K562 (cell line): Measurements from ENCODE around the gene BTN3A1. TPM values are rescaled to one million over a fixed set of nuclear protein-coding genes. Genes with fewer than 3 reads are reported as not detected.

Experiments used
- BRD9 ChIP-seq: fragments of 450-650 bp; IDR thresholded peaks from 2 replicates; pipeline ENCODE4 v1.6.1; 2018; ENCODE audit warnings: low read depth; ENCODE audit not compliant: partially characterized antibody
- BRF1 ChIP-seq: IDR thresholded peaks from 3 replicates; pipeline ENCODE4 v1.6.1; 2011; ENCODE audit warnings: borderline replicate concordance, mild to moderate bottlenecking; ENCODE audit not compliant: insufficient read length; ENCODE audit errors: extremely low read depth
- CTBP1 ChIP-seq: fragments of 450-650 bp; IDR thresholded peaks from 2 replicates; pipeline ENCODE4 v1.6.1; 2016; ENCODE audit warnings: borderline replicate concordance
- MLLT1 ChIP-seq, 2 experiments: fragments of 450-650 bp; IDR thresholded peaks; 2 replicates each; pipeline ENCODE4 v1.6.1; 2016
- NR0B1 ChIP-seq: fragments of 450-650 bp; IDR thresholded peaks from one replicate; pipeline ENCODE4 v1.6.1; 2018; ENCODE audit warnings: mild to moderate bottlenecking, moderate library complexity; ENCODE audit not compliant: partially characterized antibody
- RFX1 ChIP-seq: fragments of 450-650 bp; IDR thresholded peaks from 2 replicates; pipeline ENCODE4 v1.6.1; 2016; ENCODE audit warnings: mild to moderate bottlenecking, moderate library complexity
- SAFB2 ChIP-seq: fragments of 200-400 bp; formaldehyde crosslinking; IDR thresholded peaks from 2 replicates; pipeline ENCODE4 v1.6.1; 2018; ENCODE audit warnings: borderline replicate concordance, low read length, low read depth, moderate library complexity; ENCODE audit not compliant: severe bottlenecking
- ZNF644 ChIP-seq: fragments of 200-800 bp; sonication (Bioruptor generic); IDR thresholded peaks from 2 replicates; pipeline ENCODE4 v1.6.1; 2016; ENCODE audit warnings: low read depth, missing genetic modification characterization, missing compliant biosample characterization
- polyA plus RNA-seq, 8 experiments: library from polyadenylated mRNA; depleted of rRNA in 4 of 8; stranded (reverse) in 5 of 8; unstranded in 3 of 8; fragments of >200 nt; fragmentation: Nextera tagmentation in 2 of 8; fragmentation: Illumina TruSeq in 1 of 8; extraction: Ambion mirVana in 2 of 8; extraction: Trizol in 1 of 8; gene quantifications; 2 replicates each; pipeline versions ENCODE4 v1.2.1 to v1.2.3, GENCODE V29; 2011 to 2014; ENCODE audit warnings: inconsistent platforms in 1 of 8, missing spikeins in 1 of 8
- total RNA-seq, 7 experiments: library from RNA; depleted of rRNA in 6 of 7; stranded (reverse); fragments of >200 nt in 6 of 7; fragmentation: Illumina TruSeq in 2 of 7; extraction: Trizol in 2 of 7; gene quantifications; 2 replicates each; pipeline versions ENCODE4 v1.2.1 to v1.2.3, GENCODE V29; 2011 to 2021; ENCODE audit warnings: low replicate concordance in 1 of 7
- TF ChIP-seq, protein P1 (sequence below): fragments of 450-650 bp; formaldehyde crosslinking; conservative IDR thresholded peaks from 2 replicates; pipeline ENCODE4 v1.4.0; 2022; ENCODE audit warnings: mild to moderate bottlenecking, missing genetic modification characterization
- TF ChIP-seq, protein P2 (sequence below): fragments of 200-600 bp; sonication (generic); IDR thresholded peaks from one replicate; pipeline ENCODE4 v1.6.1; 2012; ENCODE audit warnings: mild to moderate bottlenecking, low read depth, low read length, inconsistent platforms

The BTN3A1 gene
- total and polyA plus RNA-seq, 9 of the 15 experiments (the other 6 are each of a cell fraction or from before 2014, with no cell fraction given), result 0.84 to 8.5 (median 3.9) TPM

DNA sequence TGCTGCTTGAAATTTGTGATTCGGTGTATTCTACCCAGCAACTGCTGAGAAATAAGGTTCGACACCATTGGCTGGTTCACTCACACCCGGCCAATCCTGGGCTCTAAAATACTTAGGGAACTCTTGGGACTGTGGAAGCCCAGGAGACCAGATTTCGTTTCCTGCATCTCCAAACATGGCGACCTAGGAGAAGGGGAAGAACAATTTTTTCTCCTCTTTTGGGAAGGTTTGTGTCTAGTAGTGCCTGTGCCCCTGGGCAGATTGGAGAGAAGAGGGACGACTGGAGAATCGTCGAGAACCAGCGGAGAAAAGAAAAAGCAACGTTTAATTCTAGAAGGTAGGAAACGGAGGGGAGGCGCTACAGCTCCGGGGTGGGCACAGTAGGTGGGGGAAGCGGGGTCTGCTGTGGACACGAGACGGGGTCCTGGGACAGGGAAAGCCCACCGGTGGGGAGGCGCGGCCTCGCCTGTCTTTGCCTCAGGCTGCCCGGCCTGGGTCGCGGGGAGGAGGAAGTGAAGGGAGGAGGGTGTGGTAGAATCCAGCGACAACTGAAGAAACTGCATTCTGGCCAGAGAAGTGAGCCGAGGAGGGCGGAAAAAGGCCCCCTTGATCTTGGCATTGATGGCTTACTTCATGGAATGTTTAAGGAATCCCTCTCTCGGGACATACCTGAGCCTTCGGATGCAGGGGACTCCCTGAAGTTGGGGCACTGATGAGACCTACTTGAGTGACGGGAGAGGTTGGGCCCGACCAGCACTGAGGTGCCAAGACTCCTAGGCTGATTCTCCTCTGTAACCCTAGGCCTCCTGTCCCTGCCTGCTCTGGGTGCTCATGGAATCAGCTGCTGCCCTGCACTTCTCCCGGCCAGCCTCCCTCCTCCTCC, 56.0 kb downstream of the BTN3A1 start, which contains the start of gene BTN2A1 (continued):
- TF ChIP-seq MLLT1 (IDR thresholded peaks at IDR 0.05), result peak in 1 of 2 experiments; percentile 50; a peak in 1 of 4 replicates
- no peak for TF ChIP-seq ZNF644
- TF ChIP-seq RFX1, result no peak; the same call in 1 of the 2 replicates
- no peak for TF ChIP-seq CTBP1
- no peak for TF ChIP-seq NR0B1
- peak; percentile 7 for TF ChIP-seq BRD9
- TF ChIP-seq, protein P1, sequence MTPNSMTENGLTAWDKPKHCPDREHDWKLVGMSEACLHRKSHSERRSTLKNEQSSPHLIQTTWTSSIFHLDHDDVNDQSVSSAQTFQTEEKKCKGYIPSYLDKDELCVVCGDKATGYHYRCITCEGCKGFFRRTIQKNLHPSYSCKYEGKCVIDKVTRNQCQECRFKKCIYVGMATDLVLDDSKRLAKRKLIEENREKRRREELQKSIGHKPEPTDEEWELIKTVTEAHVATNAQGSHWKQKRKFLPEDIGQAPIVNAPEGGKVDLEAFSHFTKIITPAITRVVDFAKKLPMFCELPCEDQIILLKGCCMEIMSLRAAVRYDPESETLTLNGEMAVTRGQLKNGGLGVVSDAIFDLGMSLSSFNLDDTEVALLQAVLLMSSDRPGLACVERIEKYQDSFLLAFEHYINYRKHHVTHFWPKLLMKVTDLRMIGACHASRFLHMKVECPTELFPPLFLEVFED (CRISPR knock-in tag), result 0 out of 2 replicates have a peak, but pooled peaks have one; percentile 59
- no peak for TF ChIP-seq BRF1
- TF ChIP-seq SAFB2, result no peak
- TF ChIP-seq, protein P2, sequence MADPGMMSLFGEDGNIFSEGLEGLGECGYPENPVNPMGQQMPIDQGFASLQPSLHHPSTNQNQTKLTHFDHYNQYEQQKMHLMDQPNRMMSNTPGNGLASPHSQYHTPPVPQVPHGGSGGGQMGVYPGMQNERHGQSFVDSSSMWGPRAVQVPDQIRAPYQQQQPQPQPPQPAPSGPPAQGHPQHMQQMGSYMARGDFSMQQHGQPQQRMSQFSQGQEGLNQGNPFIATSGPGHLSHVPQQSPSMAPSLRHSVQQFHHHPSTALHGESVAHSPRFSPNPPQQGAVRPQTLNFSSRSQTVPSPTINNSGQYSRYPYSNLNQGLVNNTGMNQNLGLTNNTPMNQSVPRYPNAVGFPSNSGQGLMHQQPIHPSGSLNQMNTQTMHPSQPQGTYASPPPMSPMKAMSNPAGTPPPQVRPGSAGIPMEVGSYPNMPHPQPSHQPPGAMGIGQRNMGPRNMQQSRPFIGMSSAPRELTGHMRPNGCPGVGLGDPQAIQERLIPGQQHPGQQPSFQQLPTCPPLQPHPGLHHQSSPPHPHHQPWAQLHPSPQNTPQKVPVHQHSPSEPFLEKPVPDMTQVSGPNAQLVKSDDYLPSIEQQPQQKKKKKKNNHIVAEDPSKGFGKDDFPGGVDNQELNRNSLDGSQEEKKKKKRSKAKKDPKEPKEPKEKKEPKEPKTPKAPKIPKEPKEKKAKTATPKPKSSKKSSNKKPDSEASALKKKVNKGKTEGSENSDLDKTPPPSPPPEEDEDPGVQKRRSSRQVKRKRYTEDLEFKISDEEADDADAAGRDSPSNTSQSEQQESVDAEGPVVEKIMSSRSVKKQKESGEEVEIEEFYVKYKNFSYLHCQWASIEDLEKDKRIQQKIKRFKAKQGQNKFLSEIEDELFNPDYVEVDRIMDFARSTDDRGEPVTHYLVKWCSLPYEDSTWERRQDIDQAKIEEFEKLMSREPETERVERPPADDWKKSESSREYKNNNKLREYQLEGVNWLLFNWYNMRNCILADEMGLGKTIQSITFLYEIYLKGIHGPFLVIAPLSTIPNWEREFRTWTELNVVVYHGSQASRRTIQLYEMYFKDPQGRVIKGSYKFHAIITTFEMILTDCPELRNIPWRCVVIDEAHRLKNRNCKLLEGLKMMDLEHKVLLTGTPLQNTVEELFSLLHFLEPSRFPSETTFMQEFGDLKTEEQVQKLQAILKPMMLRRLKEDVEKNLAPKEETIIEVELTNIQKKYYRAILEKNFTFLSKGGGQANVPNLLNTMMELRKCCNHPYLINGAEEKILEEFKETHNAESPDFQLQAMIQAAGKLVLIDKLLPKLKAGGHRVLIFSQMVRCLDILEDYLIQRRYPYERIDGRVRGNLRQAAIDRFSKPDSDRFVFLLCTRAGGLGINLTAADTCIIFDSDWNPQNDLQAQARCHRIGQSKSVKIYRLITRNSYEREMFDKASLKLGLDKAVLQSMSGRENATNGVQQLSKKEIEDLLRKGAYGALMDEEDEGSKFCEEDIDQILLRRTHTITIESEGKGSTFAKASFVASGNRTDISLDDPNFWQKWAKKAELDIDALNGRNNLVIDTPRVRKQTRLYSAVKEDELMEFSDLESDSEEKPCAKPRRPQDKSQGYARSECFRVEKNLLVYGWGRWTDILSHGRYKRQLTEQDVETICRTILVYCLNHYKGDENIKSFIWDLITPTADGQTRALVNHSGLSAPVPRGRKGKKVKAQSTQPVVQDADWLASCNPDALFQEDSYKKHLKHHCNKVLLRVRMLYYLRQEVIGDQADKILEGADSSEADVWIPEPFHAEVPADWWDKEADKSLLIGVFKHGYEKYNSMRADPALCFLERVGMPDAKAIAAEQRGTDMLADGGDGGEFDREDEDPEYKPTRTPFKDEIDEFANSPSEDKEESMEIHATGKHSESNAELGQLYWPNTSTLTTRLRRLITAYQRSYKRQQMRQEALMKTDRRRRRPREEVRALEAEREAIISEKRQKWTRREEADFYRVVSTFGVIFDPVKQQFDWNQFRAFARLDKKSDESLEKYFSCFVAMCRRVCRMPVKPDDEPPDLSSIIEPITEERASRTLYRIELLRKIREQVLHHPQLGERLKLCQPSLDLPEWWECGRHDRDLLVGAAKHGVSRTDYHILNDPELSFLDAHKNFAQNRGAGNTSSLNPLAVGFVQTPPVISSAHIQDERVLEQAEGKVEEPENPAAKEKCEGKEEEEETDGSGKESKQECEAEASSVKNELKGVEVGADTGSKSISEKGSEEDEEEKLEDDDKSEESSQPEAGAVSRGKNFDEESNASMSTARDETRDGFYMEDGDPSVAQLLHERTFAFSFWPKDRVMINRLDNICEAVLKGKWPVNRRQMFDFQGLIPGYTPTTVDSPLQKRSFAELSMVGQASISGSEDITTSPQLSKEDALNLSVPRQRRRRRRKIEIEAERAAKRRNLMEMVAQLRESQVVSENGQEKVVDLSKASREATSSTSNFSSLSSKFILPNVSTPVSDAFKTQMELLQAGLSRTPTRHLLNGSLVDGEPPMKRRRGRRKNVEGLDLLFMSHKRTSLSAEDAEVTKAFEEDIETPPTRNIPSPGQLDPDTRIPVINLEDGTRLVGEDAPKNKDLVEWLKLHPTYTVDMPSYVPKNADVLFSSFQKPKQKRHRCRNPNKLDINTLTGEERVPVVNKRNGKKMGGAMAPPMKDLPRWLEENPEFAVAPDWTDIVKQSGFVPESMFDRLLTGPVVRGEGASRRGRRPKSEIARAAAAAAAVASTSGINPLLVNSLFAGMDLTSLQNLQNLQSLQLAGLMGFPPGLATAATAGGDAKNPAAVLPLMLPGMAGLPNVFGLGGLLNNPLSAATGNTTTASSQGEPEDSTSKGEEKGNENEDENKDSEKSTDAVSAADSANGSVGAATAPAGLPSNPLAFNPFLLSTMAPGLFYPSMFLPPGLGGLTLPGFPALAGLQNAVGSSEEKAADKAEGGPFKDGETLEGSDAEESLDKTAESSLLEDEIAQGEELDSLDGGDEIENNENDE, result no peak
